HepG2 (cell line): ENCODE results near the gene SLC5A6. TPM values are rescaled to one million over a fixed set of nuclear protein-coding genes. Genes with fewer than 3 reads are reported as not detected.

Source experiments
- ARID5B ChIP-seq: IDR thresholded peaks from 2 replicates; pipeline ENCODE4 v1.4.0; 2020; ENCODE audit warnings: mild to moderate bottlenecking, missing genetic modification reagents
- IRF2 ChIP-seq: IDR thresholded peaks from 2 replicates; pipeline ENCODE4 v1.6.1; 2018; ENCODE audit warnings: missing genetic modification reagents, missing compliant biosample characterization
- IRX3 ChIP-seq: sonication (generic); formaldehyde crosslinking; IDR thresholded peaks from 2 replicates; pipeline ENCODE4 v1.8.1; 2023; ENCODE audit warnings: mild to moderate bottlenecking, low read depth, missing genetic modification reagents, borderline replicate concordance
- MEIS1 ChIP-seq: sonication (generic); formaldehyde crosslinking; IDR thresholded peaks from 2 replicates; pipeline ENCODE4 v1.9.0; 2021; ENCODE audit warnings: mild to moderate bottlenecking, missing genetic modification reagents, moderate library complexity, borderline replicate concordance
- POGZ ChIP-seq: sonication (generic); formaldehyde crosslinking; IDR thresholded peaks from 2 replicates; pipeline ENCODE4 v1.4.0; 2020; ENCODE audit warnings: mild to moderate bottlenecking, missing genetic modification reagents
- RELA ChIP-seq: sonication (generic); formaldehyde crosslinking; IDR thresholded peaks from 2 replicates; pipeline ENCODE4 v1.4.0; 2020; ENCODE audit warnings: missing genetic modification reagents
- REST ChIP-seq, 2 experiments: IDR thresholded peaks; 2 replicates each; pipeline ENCODE4 v1.6.1; 2011 to 2012; ENCODE audit warnings: low read length in 2 of 2, borderline replicate concordance in 1 of 2, low read depth in 1 of 2, mild to moderate bottlenecking in 1 of 2, moderate library complexity in 1 of 2
- SALL2 ChIP-seq: sonication (generic); formaldehyde crosslinking; IDR thresholded peaks from 2 replicates; pipeline ENCODE4 v1.8.1; 2023; ENCODE audit warnings: mild to moderate bottlenecking, missing genetic modification reagents, inconsistent platforms
- SKIL ChIP-seq: sonication (generic); formaldehyde crosslinking; IDR thresholded peaks from 2 replicates; pipeline ENCODE4 v1.8.0; 2022; ENCODE audit warnings: missing genetic modification reagents, mild to moderate bottlenecking, moderate library complexity, borderline replicate concordance
- ZNF263 ChIP-seq: sonication (generic); formaldehyde crosslinking; IDR thresholded peaks from 2 replicates; pipeline ENCODE4 v1.4.0; 2020; ENCODE audit warnings: missing genetic modification reagents
- ZNF451 ChIP-seq: sonication (generic); formaldehyde crosslinking; IDR thresholded peaks from 2 replicates; pipeline ENCODE4 v1.5.0; 2020; ENCODE audit warnings: mild to moderate bottlenecking, missing genetic modification reagents
- ZNF800 ChIP-seq: sonication (generic); formaldehyde crosslinking; IDR thresholded peaks from 2 replicates; pipeline ENCODE4 v1.4.0; 2020; ENCODE audit warnings: missing genetic modification reagents
- polyA plus RNA-seq, 8 experiments: library from polyadenylated mRNA; depleted of rRNA in 3 of 8; stranded (reverse) in 7 of 8; unstranded in 1 of 8; fragments of >200 nt; fragmentation: Illumina TruSeq in 4 of 8; extraction: Trizol in 4 of 8; gene quantifications; 2 replicates each; pipeline versions ENCODE4 v1.2.1 to v1.2.3, GENCODE V29; 2011 to 2016; ENCODE audit warnings: low read depth in 4 of 8, missing spikeins in 1 of 8, mixed read lengths in 1 of 8; ENCODE audit not compliant: insufficient read depth in 1 of 8
- total RNA-seq, 5 experiments: library from RNA; depleted of rRNA; stranded (reverse); fragments of >200 nt; fragmentation: Illumina TruSeq; extraction: Trizol; gene quantifications; 2 replicates each; pipeline ENCODE4 v1.2.3, GENCODE V29; 2016; ENCODE audit warnings: low read depth in 1 of 5

Gene SLC5A6
- total and polyA plus RNA-seq, 2 of the 13 experiments (the other 11 are each of a cell fraction or from before 2014, with no cell fraction given), result 135 to 417 TPM

- TF ChIP-seq ARID5B (CRISPR knock-in tag), result peak; percentile 35; the same call in 1 of the 2 replicates
- TF ChIP-seq SALL2 (CRISPR knock-in tag), result no peak; the same call in 1 of the 2 replicates
- peak; percentile 37; the same call in 1 of the 2 replicates for TF ChIP-seq POGZ (CRISPR knock-in tag)
- TF ChIP-seq ZNF263, result peak; percentile 51
- no peak for TF ChIP-seq RELA
- peak; percentile 41; the same call in 1 of the 2 replicates for TF ChIP-seq IRF2 (CRISPR knock-in tag)
- TF ChIP-seq ZNF451, result 0 out of 2 replicates have a peak, but pooled peaks have one; percentile 44
- TF ChIP-seq MEIS1 (CRISPR knock-in tag), result no peak
- no peak for TF ChIP-seq SKIL
- 0 out of 2 replicates have a peak, but pooled peaks have one; percentile 26 for TF ChIP-seq IRX3
- TF ChIP-seq REST (IDR thresholded peaks at IDR 0.05; ENCODE audit: borderline replicate concordance in 1 of 2, low read depth in 1 of 2, low read length in 2 of 2), result no peak
- TF ChIP-seq ZNF800 (CRISPR knock-in tag), result peak; percentile 52; the same call in 1 of the 2 replicates
These were observed 38.0 kb upstream of the SLC5A6 start (continued) for GRCh38 chr2:27249891-27250651.
